Testis (tissue), 3 donors: ENCODE results near the gene USP19. TPM values are rescaled to one million over a fixed set of nuclear protein-coding genes. Genes with fewer than 3 reads are reported as not detected.

Experiments
- DNase-seq: peaks from one replicate; pipeline ENCODE4 v3.0.0-alpha.2; 2019
- H3K27ac ChIP-seq, 2 donors: fragments of 200-600 bp; sonication (generic); one replicate each; pipeline ENCODE4 v1.5.1; 2019
- H3K27me3 ChIP-seq: fragments of 200-600 bp; sonication (generic); one replicate; pipeline ENCODE4 v1.5.1; 2019
- H3K36me3 ChIP-seq: fragments of 200-600 bp; sonication (generic); one replicate; pipeline ENCODE4 v1.5.1; 2017; ENCODE audit warnings: low read depth; ENCODE audit errors: missing control alignments
- H3K4me1 ChIP-seq: fragments of 200-600 bp; sonication (generic); one replicate; pipeline ENCODE4 v1.5.1; 2019
- H3K4me3 ChIP-seq, 2 donors: fragments of 200-600 bp; sonication (generic); one replicate each; pipeline ENCODE4 v1.5.1; 2017 to 2019
- H3K9me3 ChIP-seq: fragments of 200-600 bp; sonication (generic); one replicate; pipeline ENCODE4 v1.5.1; 2017
- CTCF ChIP-seq, 3 experiments: fragments of 450-650 bp in 2 of 3; fragments of 200-600 bp in 1 of 3; sonication (generic) in 1 of 3; IDR thresholded peaks; one replicate each; pipeline ENCODE4 v1.5.1; 2016 to 2019; ENCODE audit warnings: antibody characterized with exemption in 3 of 3, mild to moderate bottlenecking in 2 of 3, moderate library complexity in 1 of 3
- POLR2A ChIP-seq: fragments of 450-650 bp; IDR thresholded peaks from one replicate; pipeline ENCODE4 v1.6.1; 2017; ENCODE audit warnings: antibody characterized with exemption, mild to moderate bottlenecking, moderate library complexity
- WGBS, 2 donors: methylation state at CpG; one replicate each; pipeline ENCODE4 v1.1.5; 2018; 5-methylcytosine and 5-hydroxymethylcytosine counted together
- intact Hi-C: fragments of 100-400 bp; cut with DNase I; formaldehyde crosslinking; loops from one replicate; pipeline ENCODE4 v1.15.1; 2023; ENCODE audit warnings: low total_unique reads
- polyA plus RNA-seq: library from polyadenylated mRNA; stranded (reverse); fragments of 350-450 nt; fragmentation: Illumina TruSeq; extraction: RNeasy Lipid Tissue Mini Kit (QIAGEN cat#74804); gene quantifications from one replicate; pipeline ENCODE4 v1.2.3, GENCODE V29; 2014; ENCODE audit warnings: low read depth, low replicate concordance; ENCODE audit not compliant: insufficient read depth
- total RNA-seq, 2 donors: library from RNA; depleted of rRNA; stranded (reverse); fragments of >200 nt; gene quantifications; one replicate each; pipeline ENCODE4 v1.2.3, GENCODE V29; 2016

Gene USP19
- total and polyA plus RNA-seq, 3 donors from 2014 or later = 77.2 to 102 (median 82.7) TPM

GRCh38 chr3:49119439-49119838 is 1.2 kb downstream of the USP19 start:
- no peaks in the 10 kb centered on the region for H3K9me3 ChIP-seq
- peak overlapping the region; percentile 89 to 90 for H3K27ac ChIP-seq
- H3K36me3 ChIP-seq = no peaks in the 10 kb centered on the region
- intact Hi-C loops = no loop called here
- H3K27me3 ChIP-seq = no peaks in the 10 kb centered on the region
- no peak overlapping the region for H3K4me3 ChIP-seq
- peaks cover 20% of the 10 kb centered on the region for H3K4me1 ChIP-seq
- TF ChIP-seq POLR2A (no peak), CTCF (IDR thresholded peaks at IDR 0.05) (no peak)
- no peak for DNase-seq
- 32 to 52% methylated on average over 3 of the region's 3 CpGs for WGBS, 2 donors

GRCh38 chr3:49119036-49119435 is 1.6 kb downstream of the USP19 start:
- intact Hi-C loops = no loop called here
- Histone ChIP-seq H3K27ac (peak overlapping the region; percentile 89 to 90), H3K4me1 (peaks cover 20% of the 10 kb centered on the region), H3K36me3 (no peaks in the 10 kb centered on the region), H3K4me3 (no peak overlapping the region), H3K27me3 (no peaks in the 10 kb centered on the region), H3K9me3 (no peaks in the 10 kb centered on the region)
- WGBS, 2 donors = 36 to 62% methylated on average over 10 of the region's 10 CpGs
- TF ChIP-seq CTCF (IDR thresholded peaks at IDR 0.05) (no peak), POLR2A (no peak)
- no peak for DNase-seq

- Histone ChIP-seq H3K27me3 (no peaks in the 10 kb centered on the region), H3K9me3 (no peaks in the 10 kb centered on the region), H3K4me1 (no peaks in the 10 kb centered on the region), H3K36me3 (no peaks in the 10 kb centered on the region), H3K27ac (no peak overlapping the region), H3K4me3 (no peak overlapping the region)
- TF ChIP-seq POLR2A (no peak), CTCF (IDR thresholded peaks at IDR 0.05) (no peak)
- intact Hi-C loops = no loop called here
- WGBS, 2 donors = 82 to 85% methylated on average over 11 to 14 of the region's 14 CpGs
- no peak for DNase-seq
These were observed 8.4 kb downstream of the USP19 start for GRCh38 chr3:49112262-49112661.

GRCh38 chr3:49111347-49111746 is 9.3 kb downstream of the USP19 start:
- WGBS, 2 donors = 75% methylated on average over 6 of the region's 6 CpGs; no CpG with 5 or more reads in 1 of the 2 donors

More at GRCh38 chr3:49111347-49111746, 9.3 kb downstream of the USP19 start:
- no peaks in the 10 kb centered on the region for H3K4me1 ChIP-seq
- TF ChIP-seq POLR2A (no peak), CTCF (IDR thresholded peaks at IDR 0.05) (no peak)
- H3K27me3 ChIP-seq = no peaks in the 10 kb centered on the region
- no peaks in the 10 kb centered on the region for H3K9me3 ChIP-seq
- no peaks in the 10 kb centered on the region for H3K36me3 ChIP-seq
- intact Hi-C loops = no loop called here
- DNase-seq = no peak
- H3K27ac ChIP-seq = no peak overlapping the region
- H3K4me3 ChIP-seq = no peak overlapping the region
